Measurements from ENCODE around the gene H2BK1. TPM values are rescaled to one million over a fixed set of nuclear protein-coding genes. Genes with fewer than 3 reads are reported as not detected.

The H2BK1 gene
- total RNA-seq, 2 experiments from 2014 or later = not detected

- Histone ChIP-seq H3K27ac (ENCODE audit: low read depth in 1 of 2, low read length in 2 of 2) (no peak overlapping the region), H3K4me3 (ENCODE audit: low read length) (no peak overlapping the region), H3K36me3 (ENCODE audit: insufficient read depth, low read length) (no peaks in the 10 kb centered on the region), H3K4me1 (ENCODE audit: insufficient read depth, low read length) (peaks cover 22% of the 10 kb centered on the region), H3K9me3 (ENCODE audit: control insufficient read depth in 1 of 2, insufficient read depth in 1 of 2, low read length in 2 of 2) (no peaks in the 10 kb centered on the region), H3K27me3 (ENCODE audit: control insufficient read depth in 1 of 2, insufficient read depth in 2 of 2, low read length in 2 of 2) (peaks cover 34 to 40% of the 10 kb centered on the region in 2 experiments)
- no peak overlapping the region for H3K27ac Mint-ChIP-seq
- DNase-seq (no peak), ATAC-seq (ENCODE audit: poor library complexity) (no peak)
- H3K36me3 Mint-ChIP-seq (ENCODE audit: low read depth) = no peaks in the 10 kb centered on the region
- H3K9me3 Mint-ChIP-seq = no peaks in the 10 kb centered on the region
- no peak for TF ChIP-seq CTCF (IDR thresholded peaks at IDR 0.05)
- CTCF ChIA-PET = no interaction called here
- H3K4me3 Mint-ChIP-seq = peak overlapping the region; percentile 35
- H3K27me3 Mint-ChIP-seq = peaks cover 83% of the 10 kb centered on the region
- POLR2A ChIA-PET = no interaction called here
- peaks cover 33% of the 10 kb centered on the region for H3K4me1 Mint-ChIP-seq (ENCODE audit: low read depth)
- intact Hi-C loops (cut with DNase I, micrococcal nuclease) = no loop called here
Observed at GRCh38 chr7:151252961-151253711, 42.8 kb upstream of the H2BK1 start.

GRCh38 chr7:151252561-151252835 is 42.2 kb upstream of the H2BK1 start:
- TF ChIP-seq CTCF (IDR thresholded peaks at IDR 0.05) = no peak
- Mint-ChIP-seq H3K4me1 (ENCODE audit: low read depth) (peaks cover 38% of the 10 kb centered on the region), H3K27ac (no peak overlapping the region), H3K27me3 (peaks cover 83% of the 10 kb centered on the region), H3K36me3 (ENCODE audit: low read depth) (no peaks in the 10 kb centered on the region), H3K9me3 (no peaks in the 10 kb centered on the region), H3K4me3 (peak overlapping the region; percentile 75)
- Histone ChIP-seq H3K27ac (ENCODE audit: low read depth in 1 of 2, low read length in 2 of 2) (no peak overlapping the region), H3K36me3 (ENCODE audit: insufficient read depth, low read length) (no peaks in the 10 kb centered on the region), H3K27me3 (ENCODE audit: control insufficient read depth in 1 of 2, insufficient read depth in 2 of 2, low read length in 2 of 2) (peaks cover 33 to 45% of the 10 kb centered on the region in 2 experiments), H3K4me3 (ENCODE audit: low read length) (no peak overlapping the region), H3K9me3 (ENCODE audit: control insufficient read depth in 1 of 2, insufficient read depth in 1 of 2, low read length in 2 of 2) (no peaks in the 10 kb centered on the region), H3K4me1 (ENCODE audit: insufficient read depth, low read length) (peaks cover 28% of the 10 kb centered on the region)
- ChIA-PET POLR2A (no interaction called here), CTCF (no interaction called here)
- ATAC-seq (ENCODE audit: poor library complexity) = no peak
- intact Hi-C loops (cut with DNase I, micrococcal nuclease) = no loop called here
- DNase-seq = no peak

DNA sequence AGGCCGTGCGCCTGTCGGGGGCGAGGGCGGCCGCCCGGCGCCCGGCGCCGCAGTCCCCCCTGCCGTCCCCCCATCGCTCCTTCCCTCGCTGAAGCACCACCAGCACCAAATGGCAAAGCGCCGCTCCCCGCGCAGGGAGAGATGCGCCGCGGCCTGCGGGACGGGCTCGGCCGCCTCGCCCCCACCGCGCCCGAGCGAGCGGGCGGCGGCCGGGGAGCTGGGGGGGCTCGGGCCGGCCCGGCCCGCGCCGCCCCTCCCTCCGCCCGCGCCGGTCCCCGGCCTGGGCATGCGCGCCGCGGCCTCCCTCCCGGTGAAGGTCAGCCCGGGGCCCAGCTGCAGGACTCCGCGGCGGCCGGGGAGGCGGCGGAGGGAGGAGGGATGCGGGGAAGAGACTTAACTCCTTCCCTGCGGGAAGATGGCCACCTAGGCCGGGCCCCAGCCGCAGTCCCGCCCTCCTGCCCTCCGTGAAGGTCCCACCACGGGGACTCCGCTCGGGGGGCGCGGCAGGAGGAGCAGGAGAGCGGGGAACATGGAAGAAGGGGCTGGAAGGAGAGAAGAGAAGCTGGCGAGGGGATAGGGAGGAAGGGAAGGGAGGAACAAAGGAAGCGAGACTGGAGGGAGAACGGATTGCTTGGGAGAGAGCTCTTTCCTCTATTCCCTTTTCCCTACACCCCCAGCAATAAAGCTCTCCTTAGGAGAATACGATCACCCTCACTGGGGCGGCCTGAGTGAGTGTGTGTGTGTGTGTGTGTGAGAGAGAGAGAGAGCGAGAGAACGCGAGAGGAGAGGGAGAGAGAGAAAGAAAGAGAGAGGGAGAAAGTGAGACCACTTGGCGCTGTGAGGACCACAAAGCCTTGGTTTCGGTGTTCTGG is 41.6 kb upstream of the H2BK1 start:
- H3K4me3 Mint-ChIP-seq = peak overlapping the region; percentile 75
- Histone ChIP-seq H3K4me3 (ENCODE audit: low read length) (peak overlapping the region; percentile 24), H3K27ac (ENCODE audit: low read depth in 1 of 2, low read length in 2 of 2) (no peak overlapping the region), H3K9me3 (ENCODE audit: control insufficient read depth in 1 of 2, insufficient read depth in 1 of 2, low read length in 2 of 2) (no peaks in the 10 kb centered on the region), H3K27me3 (ENCODE audit: control insufficient read depth in 1 of 2, insufficient read depth in 2 of 2, low read length in 2 of 2) (peaks cover 39 to 49% of the 10 kb centered on the region in 2 experiments), H3K4me1 (ENCODE audit: insufficient read depth, low read length) (peaks cover 32% of the 10 kb centered on the region), H3K36me3 (ENCODE audit: insufficient read depth, low read length) (no peaks in the 10 kb centered on the region)
- ATAC-seq (ENCODE audit: poor library complexity) = peak; percentile 33
- ChIA-PET CTCF (no interaction called here), POLR2A (no interaction called here)
- peaks cover 38% of the 10 kb centered on the region for H3K4me1 Mint-ChIP-seq (ENCODE audit: low read depth)
- TF ChIP-seq CTCF (IDR thresholded peaks at IDR 0.05) = no peak
- DNase-seq = peak in 5 of 14 experiments; percentile 28 to 60 (median 46)
- H3K27ac Mint-ChIP-seq = no peak overlapping the region
- H3K27me3 Mint-ChIP-seq = peaks cover 85% of the 10 kb centered on the region
- intact Hi-C loops (cut with DNase I, micrococcal nuclease) = no loop called here
- no peaks in the 10 kb centered on the region for H3K36me3 Mint-ChIP-seq (ENCODE audit: low read depth)
- no peaks in the 10 kb centered on the region for H3K9me3 Mint-ChIP-seq

Measured in CD4-positive, alpha-beta T cell (primary cell).